B cell (primary cell): Measurements from ENCODE around the gene DOP1B. TPM values are rescaled to one million over a fixed set of nuclear protein-coding genes. Genes with fewer than 3 reads are reported as not detected.

Experiments
- ATAC-seq: fragments of 200-7000 bp; cut with Tn5 transposase; one replicate; pipeline ENCODE4 v1.10.0; 2021; ENCODE audit warnings: low read depth, mild to moderate bottlenecking, moderate number of reproducible peaks, moderate library complexity
- CTCF ChIA-PET: fragments of 350-600 bp; sonication (Branson Sonifier 250); formaldehyde crosslinking; loops from one replicate; lab custom pipeline; 2021; ENCODE audit warnings: antibody characterized with exemption, inconsistent platforms; lab: Charles Lee
- POLR2A ChIA-PET: fragments of 350-600 bp; sonication (Branson Sonifier 250); formaldehyde crosslinking; loops from one replicate; lab custom pipeline; 2021; ENCODE audit warnings: antibody characterized with exemption; lab: Charles Lee
- DNase-seq: peaks from one replicate; pipeline ENCODE4 v3.0.0; 2013
- H2AFZ ChIP-seq: 2 replicates; pipeline ENCODE4 v1.6.1; 2012; ENCODE audit warnings: mild to moderate bottlenecking, low read depth, low read length; ENCODE audit not compliant: insufficient read depth, poor library complexity, severe bottlenecking
- H3K27ac ChIP-seq, 2 donors: 1 replicate in 1 of 2; 2 replicates in 1 of 2; pipeline ENCODE4 v1.5.1; 2012 to 2013; ENCODE audit warnings: low read length in 2 of 2, mild to moderate bottlenecking in 2 of 2, moderate library complexity in 1 of 2
- H3K27me3 ChIP-seq, 4 experiments: fragments of 200-600 bp in 1 of 4; sonication (generic) in 1 of 4; replicated peaks in 1 of 4; 1 replicate in 2 of 4; 2 replicates in 2 of 4; pipeline versions ENCODE4 v1.6.1 to v1.7.0; 2013 to 2016; ENCODE audit warnings: low read length in 3 of 4, mild to moderate bottlenecking in 2 of 4, mixed read lengths in 1 of 4, moderate library complexity in 1 of 4; ENCODE audit not compliant: insufficient read depth in 4 of 4, control insufficient read depth in 3 of 4; ENCODE audit errors: control extremely low read depth in 1 of 4
- H3K36me3 ChIP-seq, 2 experiments: replicated peaks in 1 of 2; 1 replicate in 1 of 2; 2 replicates in 1 of 2; pipeline versions ENCODE4 v1.6.1 to v1.7.1; 2013; ENCODE audit warnings: low read length in 1 of 2; ENCODE audit not compliant: insufficient read depth in 2 of 2, control insufficient read depth in 1 of 2; ENCODE audit errors: control extremely low read depth in 1 of 2, extremely low read depth in 1 of 2
- H3K4me1 ChIP-seq, 2 donors: fragments of 200-600 bp in 1 of 2; sonication (generic) in 1 of 2; 1 replicate in 1 of 2; 2 replicates in 1 of 2; pipeline versions ENCODE4 v1.5.1 to v1.6.1; 2013 to 2017; ENCODE audit warnings: low read length in 2 of 2; ENCODE audit not compliant: control insufficient read depth in 2 of 2, insufficient read depth in 2 of 2
- H3K4me2 ChIP-seq: replicated peaks from 2 replicates; pipeline ENCODE3; 2012; ENCODE audit warnings: mild to moderate bottlenecking, low read depth, low read length; ENCODE audit not compliant: poor library complexity, severe bottlenecking
- H3K4me3 ChIP-seq, 5 experiments: fragments of 200-600 bp in 1 of 5; sonication (generic) in 1 of 5; 1 replicate in 3 of 5; 2 replicates in 2 of 5; pipeline versions ENCODE4 v1.5.1 to v1.7.0; 2011 to 2016; ENCODE audit warnings: low read length in 4 of 5, mild to moderate bottlenecking in 4 of 5, low read depth in 2 of 5, control low read depth in 1 of 5, moderate library complexity in 1 of 5; ENCODE audit not compliant: insufficient read depth in 1 of 5; ENCODE audit errors: control extremely low read depth in 1 of 5, extremely low read depth in 1 of 5
- H3K79me2 ChIP-seq: fragments of 200-600 bp; sonication (generic); one replicate; pipeline ENCODE4 v1.6.0; 2016; ENCODE audit warnings: low read length; ENCODE audit not compliant: control insufficient read depth, insufficient read depth
- H3K9ac ChIP-seq: fragments of 200-600 bp; sonication (generic); 2 replicates; pipeline ENCODE4 v1.6.1; 2017; ENCODE audit warnings: mild to moderate bottlenecking, low read length, moderate library complexity
- H3K9me3 ChIP-seq, 3 donors: one replicate each; pipeline versions ENCODE4 v1.6.1 to v1.7.1; 2013; ENCODE audit warnings: low read length in 2 of 3; ENCODE audit not compliant: control insufficient read depth in 2 of 3, insufficient read depth in 1 of 3; ENCODE audit errors: control extremely low read depth in 1 of 3
- H4K20me1 ChIP-seq: 2 replicates; pipeline ENCODE4 v1.6.0; 2012; ENCODE audit warnings: mild to moderate bottlenecking, low read length; ENCODE audit not compliant: insufficient read depth, control insufficient read depth, poor library complexity, severe bottlenecking
- H3K27ac Mint-ChIP-seq: one replicate; pipeline ENCODE4 v1.8.0; 2021; ENCODE audit warnings: mixed read lengths
- H3K27me3 Mint-ChIP-seq: one replicate; pipeline ENCODE4 v1.8.0; 2021; ENCODE audit warnings: mixed read lengths
- H3K4me1 Mint-ChIP-seq: one replicate; pipeline ENCODE4 v1.8.0; 2021; ENCODE audit warnings: mixed read lengths
- H3K4me3 Mint-ChIP-seq: one replicate; pipeline ENCODE4 v1.8.0; 2021; ENCODE audit warnings: mixed read lengths
- H3K9me3 Mint-ChIP-seq: one replicate; pipeline ENCODE4 v1.8.0; 2022; ENCODE audit warnings: mixed read lengths; ENCODE audit not compliant: insufficient read depth
- CTCF ChIP-seq: fragments of 200-600 bp; IDR thresholded peaks from one replicate; pipeline ENCODE4 v1.8.0; 2022; ENCODE audit warnings: antibody characterized with exemption, mild to moderate bottlenecking
- EZH2 ChIP-seq: IDR thresholded peaks from 2 replicates; pipeline ENCODE4 v1.6.1; 2012; ENCODE audit warnings: borderline replicate concordance, low read depth, mild to moderate bottlenecking, moderate library complexity, low read length; ENCODE audit not compliant: insufficient read depth, poor library complexity, severe bottlenecking
- WGBS: methylation state at CpG from one replicate; pipeline ENCODE4 v1.1.5; 2013; ENCODE audit warnings: missing lambda C conversion rate; ENCODE audit not compliant: insufficient coverage; 5-methylcytosine and 5-hydroxymethylcytosine counted together
- intact Hi-C: fragments of 100-400 bp; cut with micrococcal nuclease; formaldehyde crosslinking; loops from one replicate; pipeline ENCODE4 v1.10.0; 2022
- polyA plus RNA-seq: library from polyadenylated mRNA; depleted of rRNA; stranded (reverse); fragments of >200 nt; gene quantifications from 2 replicates; pipeline ENCODE4 v1.2.3, GENCODE V29; 2012
- total RNA-seq, 2 donors: library from RNA; stranded (reverse); fragments of 120-200 nt in 1 of 2; gene quantifications; 1 replicate in 1 of 2; 2 replicates in 1 of 2; pipeline versions ENCODE4 v1.2.3 to v1.2.4, GENCODE V29; 2013 to 2022

Gene DOP1B
- total and polyA plus RNA-seq, 2 donors (not counting 1 experiment from before 2014, with no cell fraction given), result 31.3 to 44.2 TPM

- peaks cover 35% of the 10 kb centered on the region for H3K4me1 Mint-ChIP-seq
- H3K27me3 Mint-ChIP-seq, result no peaks in the 10 kb centered on the region
- H3K9me3 Mint-ChIP-seq, result no peaks in the 10 kb centered on the region
- DNase-seq (peak; percentile 100), ATAC-seq (peak; percentile 88)
- Histone ChIP-seq H3K36me3 (peaks cover 0 to 10% of the 10 kb centered on the region in 2 experiments), H3K79me2 (peaks cover 53% of the 10 kb centered on the region), H2AFZ (peak overlapping the region; percentile 87), H3K4me2 (peak overlapping the region; percentile 99), H4K20me1 (peaks cover 32% of the 10 kb centered on the region), H3K27me3 (no peaks in the 10 kb centered on the region), H3K9me3 (peaks cover 0 to 1% (median 0%) of the 10 kb centered on the region in 3 donors), H3K4me3 (peak overlapping the region in 4 of 5 experiments; percentile 63 to 88 (median 80)), H3K9ac (peak overlapping the region; percentile 84), H3K27ac (peak overlapping the region; percentile 81 to 85), H3K4me1 (peaks cover 14 to 30% of the 10 kb centered on the region in 2 donors)
- intact Hi-C loops, result loop anchor here (1.0 to 10.0 kb wide), 9 partner anchors 15 to 1542 kb away; partner anchors contain the start of genes CBR3, CHAF1B, DYRK1A and MORC3
- under 1% methylated on average over 43 of the region's 43 CpGs for WGBS
- peak overlapping the region; percentile 78 for H3K27ac Mint-ChIP-seq
- CTCF ChIA-PET, result interaction anchor here (1.1 to 1.9 kb wide), 4 partner anchors 14 to 164 kb away, joined by 3 to 7 read pairs (median 4); no protein-coding TSS in a partner anchor
- H3K4me3 Mint-ChIP-seq, result peak overlapping the region; percentile 86
- TF ChIP-seq CTCF, result no peak
- TF ChIP-seq EZH2, result no peak
- POLR2A ChIA-PET, result interaction anchor here (0.6 to 1.0 kb wide), 2 partner anchors 142 to 164 kb away, joined by 3 to 7 read pairs; partner anchors contain the start of gene MORC3
These were observed 247 bp upstream of the DOP1B start for GRCh38 chr21:36156339-36156814.

- Mint-ChIP-seq H3K9me3 (no peaks in the 10 kb centered on the region), H3K27ac (no peak overlapping the region), H3K27me3 (no peaks in the 10 kb centered on the region), H3K4me1 (peaks cover 46% of the 10 kb centered on the region), H3K4me3 (peak overlapping the region; percentile 14)
- peaks cover 14 to 26% of the 10 kb centered on the region in 2 donors for H3K4me1 ChIP-seq
- peaks cover 0 to 15% of the 10 kb centered on the region in 2 experiments for H3K36me3 ChIP-seq
- peaks cover 0 to 1% (median 0%) of the 10 kb centered on the region in 3 donors for H3K9me3 ChIP-seq
- no peak overlapping the region for H3K4me3 ChIP-seq
- peaks cover 84% of the 10 kb centered on the region for H3K79me2 ChIP-seq
- H2AFZ ChIP-seq, result no peak overlapping the region
- ATAC-seq, result no peak
- POLR2A ChIA-PET, result interaction anchor here (0.6 kb wide), 1 partner anchor 137 kb away, joined by 7 read pairs; no protein-coding TSS in a partner anchor
- 99% methylated on average over 6 of the region's 13 CpGs for whole genome bisulfite sequencing
- no peak overlapping the region for H3K27ac ChIP-seq
- no peaks in the 10 kb centered on the region for H3K27me3 ChIP-seq
- intact Hi-C loops, result loop anchor here (5.0 to 10.0 kb wide), 3 partner anchors 915 to 1545 kb away; partner anchors contain the start of genes DYRK1A, PIGP, RCAN1 and TTC3
- H3K9ac ChIP-seq, result no peak overlapping the region
- no peak for TF ChIP-seq EZH2
- TF ChIP-seq CTCF, result no peak
- CTCF ChIA-PET, result no interaction called here
- H3K4me2 ChIP-seq, result no peak overlapping the region
- DNase-seq, result no peak
- H4K20me1 ChIP-seq, result peaks cover 63% of the 10 kb centered on the region
These were observed 2.8 kb downstream of the DOP1B start for GRCh38 chr21:36159356-36159921.
